ENCODE results near the gene PPM1B. TPM values are rescaled to one million over a fixed set of nuclear protein-coding genes. Genes with fewer than 3 reads are reported as not detected.

The PPM1B gene
- total RNA-seq, 4 donors from 2014 or later = 26.6 to 63.3 (median 57.5) TPM

DNA sequence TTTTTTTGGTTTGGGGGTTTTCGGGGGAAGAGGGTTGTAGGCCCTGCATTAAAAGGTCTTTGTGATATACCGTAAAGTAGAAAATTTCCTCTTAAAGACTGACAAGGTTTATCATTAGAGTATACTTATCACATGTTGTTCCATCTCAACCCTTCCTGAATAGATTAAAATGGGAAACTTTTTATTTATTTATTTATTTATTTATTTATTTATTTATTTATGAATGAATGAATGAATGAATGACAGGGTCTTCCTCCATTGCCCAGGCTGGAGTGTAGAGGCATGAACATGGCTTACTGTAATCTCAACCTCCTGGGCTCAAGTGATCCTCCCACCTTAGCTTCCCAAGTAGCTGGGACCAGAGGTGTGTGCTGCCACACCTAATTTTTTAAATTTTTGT, 58.1 kb downstream of the PPM1B start:
- H3K4me3 ChIP-seq = no peak overlapping the region
- intact Hi-C loops (cut with DNase I; ENCODE audit: low total_unique reads) = no loop called here
- H3K27me3 ChIP-seq = no peaks in the 10 kb centered on the region
- TF ChIP-seq POLR2A (IDR thresholded peaks at IDR 0.05) = no peak
- TF ChIP-seq, protein P1, sequence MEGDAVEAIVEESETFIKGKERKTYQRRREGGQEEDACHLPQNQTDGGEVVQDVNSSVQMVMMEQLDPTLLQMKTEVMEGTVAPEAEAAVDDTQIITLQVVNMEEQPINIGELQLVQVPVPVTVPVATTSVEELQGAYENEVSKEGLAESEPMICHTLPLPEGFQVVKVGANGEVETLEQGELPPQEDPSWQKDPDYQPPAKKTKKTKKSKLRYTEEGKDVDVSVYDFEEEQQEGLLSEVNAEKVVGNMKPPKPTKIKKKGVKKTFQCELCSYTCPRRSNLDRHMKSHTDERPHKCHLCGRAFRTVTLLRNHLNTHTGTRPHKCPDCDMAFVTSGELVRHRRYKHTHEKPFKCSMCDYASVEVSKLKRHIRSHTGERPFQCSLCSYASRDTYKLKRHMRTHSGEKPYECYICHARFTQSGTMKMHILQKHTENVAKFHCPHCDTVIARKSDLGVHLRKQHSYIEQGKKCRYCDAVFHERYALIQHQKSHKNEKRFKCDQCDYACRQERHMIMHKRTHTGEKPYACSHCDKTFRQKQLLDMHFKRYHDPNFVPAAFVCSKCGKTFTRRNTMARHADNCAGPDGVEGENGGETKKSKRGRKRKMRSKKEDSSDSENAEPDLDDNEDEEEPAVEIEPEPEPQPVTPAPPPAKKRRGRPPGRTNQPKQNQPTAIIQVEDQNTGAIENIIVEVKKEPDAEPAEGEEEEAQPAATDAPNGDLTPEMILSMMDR (IDR thresholded peaks at IDR 0.05) = no peak
- no peak for DNase-seq
- no peak overlapping the region for H3K27ac ChIP-seq
- no peaks in the 10 kb centered on the region for H3K4me1 ChIP-seq
- no peaks in the 10 kb centered on the region for H3K36me3 ChIP-seq
- no peaks in the 10 kb centered on the region for H3K9me3 ChIP-seq

DNA sequence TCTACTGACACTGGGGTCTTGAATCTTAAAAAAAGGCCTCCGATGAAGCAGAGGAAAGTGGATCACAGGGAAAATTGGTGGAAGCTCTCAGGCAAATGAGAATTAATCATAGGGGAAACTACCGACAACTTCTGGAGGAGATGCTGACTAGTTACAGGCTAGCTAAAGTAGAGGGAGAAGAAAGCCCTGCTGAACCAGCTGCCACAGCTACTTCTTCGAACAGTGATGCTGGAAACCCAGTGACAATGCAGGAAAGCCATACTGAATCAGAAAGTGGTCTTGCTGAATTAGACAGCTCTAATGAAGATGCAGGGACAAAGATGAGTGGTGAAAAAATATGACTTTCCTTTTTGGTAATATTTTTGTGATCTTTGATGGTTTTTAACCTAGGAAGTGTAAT, 61.7 kb downstream of the PPM1B start:
- no peak overlapping the region for H3K4me3 ChIP-seq
- no peak overlapping the region for H3K27ac ChIP-seq
- intact Hi-C loops (cut with DNase I; ENCODE audit: low total_unique reads) = no loop called here
- no peak for TF ChIP-seq POLR2A (IDR thresholded peaks at IDR 0.05)
- TF ChIP-seq, protein P1 (IDR thresholded peaks at IDR 0.05) = no peak
- H3K9me3 ChIP-seq = no peaks in the 10 kb centered on the region
- H3K4me1 ChIP-seq = no peaks in the 10 kb centered on the region
- no peaks in the 10 kb centered on the region for H3K36me3 ChIP-seq
- DNase-seq = no peak
- no peaks in the 10 kb centered on the region for H3K27me3 ChIP-seq

DNA sequence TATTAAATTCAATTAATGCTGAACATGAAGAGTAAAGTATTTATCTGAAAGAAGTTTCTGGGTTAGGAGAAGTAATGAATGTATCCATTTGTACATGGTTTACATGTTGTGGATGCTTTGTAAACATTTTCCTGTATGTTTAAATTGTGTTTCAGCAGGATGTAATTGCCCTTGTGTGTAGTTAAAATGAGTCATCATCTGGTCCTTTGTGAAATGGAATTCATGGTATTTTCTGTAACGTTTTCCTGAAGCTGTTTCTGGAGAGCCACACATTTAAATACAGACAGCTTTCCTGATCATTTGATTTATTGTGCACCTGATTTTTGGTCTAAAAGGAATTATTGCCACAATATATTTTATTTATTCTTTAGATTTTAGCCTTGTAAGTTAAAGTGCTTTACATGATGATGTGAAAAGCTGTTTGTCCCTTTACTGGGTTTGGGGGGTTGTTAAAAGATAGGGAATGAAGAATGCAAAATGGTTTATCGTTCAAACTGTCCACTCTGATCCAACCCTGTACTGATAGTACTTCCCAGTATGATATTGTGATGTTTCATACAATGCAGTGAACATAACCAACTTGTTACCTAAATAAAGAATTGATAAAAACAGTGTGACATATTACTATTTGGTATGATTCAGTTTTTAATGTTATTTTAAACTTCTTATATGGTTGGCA, 64.9 kb downstream of the PPM1B start:
- H3K27me3 ChIP-seq = no peaks in the 10 kb centered on the region
- H3K4me1 ChIP-seq = no peaks in the 10 kb centered on the region
- no peak for DNase-seq
- no peak overlapping the region for H3K27ac ChIP-seq
- H3K4me3 ChIP-seq = no peak overlapping the region
- no peaks in the 10 kb centered on the region for H3K9me3 ChIP-seq
- no peaks in the 10 kb centered on the region for H3K36me3 ChIP-seq
- intact Hi-C loops (cut with DNase I; ENCODE audit: low total_unique reads) = no loop called here
- TF ChIP-seq, protein P1 (IDR thresholded peaks at IDR 0.05) = no peak
- no peak for TF ChIP-seq POLR2A (IDR thresholded peaks at IDR 0.05)

DNA sequence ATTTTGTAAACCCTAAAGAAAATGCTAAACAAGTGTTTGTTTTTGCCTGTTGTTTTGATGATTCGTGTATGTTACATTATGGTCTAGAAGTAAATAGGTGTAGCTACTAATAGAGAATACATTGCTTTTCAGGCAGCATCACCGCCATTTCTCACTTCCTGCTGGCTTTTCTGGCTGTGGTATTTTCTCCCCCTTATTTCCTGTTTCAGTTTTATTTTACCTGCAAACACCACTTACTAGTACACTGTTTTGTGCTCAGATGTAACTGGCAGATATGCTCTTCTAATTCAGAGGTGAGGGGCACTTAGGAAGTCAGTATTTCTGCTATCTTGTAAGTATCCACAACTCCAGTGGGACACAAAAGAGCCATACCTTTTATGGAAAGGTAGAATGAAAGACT, 68.5 kb downstream of the PPM1B start:
- intact Hi-C loops (cut with DNase I; ENCODE audit: low total_unique reads) = no loop called here

DNA sequence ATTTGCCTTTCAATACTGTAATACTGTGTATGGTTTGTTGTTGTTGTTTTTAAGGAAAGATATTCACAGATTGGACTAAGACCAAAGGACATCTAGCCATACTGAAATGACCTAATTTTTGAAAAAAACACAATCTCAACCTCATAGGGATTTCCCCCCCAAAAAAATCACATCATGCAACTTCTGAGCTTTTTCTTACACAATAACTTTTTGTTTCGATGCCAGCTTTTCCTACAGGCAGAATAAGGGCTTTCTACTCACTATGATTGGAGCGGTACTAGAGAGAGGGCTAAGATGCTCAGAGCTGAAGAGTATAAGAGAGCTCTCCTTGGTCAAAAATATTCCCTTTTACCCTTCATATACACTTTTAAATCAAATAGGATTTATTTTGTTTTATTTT, 74.2 kb downstream of the PPM1B start:
- H3K36me3 ChIP-seq = no peaks in the 10 kb centered on the region
- no peak overlapping the region for H3K27ac ChIP-seq
- DNase-seq = no peak
- no peaks in the 10 kb centered on the region for H3K27me3 ChIP-seq
- H3K4me3 ChIP-seq = no peak overlapping the region
- intact Hi-C loops (cut with DNase I; ENCODE audit: low total_unique reads) = no loop called here
- no peaks in the 10 kb centered on the region for H3K9me3 ChIP-seq
- TF ChIP-seq POLR2A (IDR thresholded peaks at IDR 0.05) = no peak
- TF ChIP-seq, protein P1 (IDR thresholded peaks at IDR 0.05) = no peak
- no peaks in the 10 kb centered on the region for H3K4me1 ChIP-seq

More for the DNA sequence above, 68.5 kb downstream of the PPM1B start:
- H3K27ac ChIP-seq = no peak overlapping the region
- H3K9me3 ChIP-seq = no peaks in the 10 kb centered on the region
- no peaks in the 10 kb centered on the region for H3K36me3 ChIP-seq
- no peak for DNase-seq
- TF ChIP-seq, protein P1 (IDR thresholded peaks at IDR 0.05) = no peak
- TF ChIP-seq POLR2A (IDR thresholded peaks at IDR 0.05) = no peak
- no peaks in the 10 kb centered on the region for H3K27me3 ChIP-seq
- H3K4me3 ChIP-seq = no peak overlapping the region
- H3K4me1 ChIP-seq = no peaks in the 10 kb centered on the region
